Stomach (tissue), 9 donors: ENCODE data around the gene MEGF8. TPM values are rescaled to one million over a fixed set of nuclear protein-coding genes. Genes with fewer than 3 reads are reported as not detected.

Experiments
- DNase-seq, 2 donors: peaks; one replicate each; pipeline versions ENCODE4 v3.0.0 to v3.0.0-alpha.2; 2013 to 2019
- H3K27ac ChIP-seq, 5 donors: fragments of 200-600 bp in 4 of 5; sonication (generic) in 4 of 5; one replicate each; pipeline ENCODE4 v1.5.1; 2013 to 2019; ENCODE audit warnings: mild to moderate bottlenecking in 1 of 5, moderate library complexity in 1 of 5
- H3K27me3 ChIP-seq, 3 donors: fragments of 200-600 bp; sonication (generic); one replicate each; pipeline ENCODE4 v1.5.1; 2017 to 2019; ENCODE audit warnings: mixed run types in 1 of 3
- H3K36me3 ChIP-seq, 4 donors: fragments of 200-600 bp; sonication (generic); 1 replicate in 3 of 4; 2 replicates in 1 of 4; pipeline ENCODE4 v1.5.1; 2016 to 2019
- H3K4me1 ChIP-seq, 4 donors: fragments of 200-600 bp; sonication (generic); one replicate each; pipeline ENCODE4 v1.5.1; 2016 to 2019
- H3K4me3 ChIP-seq, 4 donors: fragments of 200-600 bp; sonication (generic) in 3 of 4; one replicate each; pipeline ENCODE4 v1.5.1; 2016 to 2019; ENCODE audit warnings: mild to moderate bottlenecking in 1 of 4
- H3K9me3 ChIP-seq, 4 donors: fragments of 200-600 bp; sonication (generic); one replicate each; pipeline ENCODE4 v1.5.1; 2016 to 2019
- EP300 ChIP-seq: sonication (generic); formaldehyde crosslinking; IDR thresholded peaks from one replicate; pipeline ENCODE4 v1.6.1; 2017; ENCODE audit warnings: antibody characterized with exemption
- POLR2A ChIP-seq, 4 donors: fragments of 450-650 bp; IDR thresholded peaks; one replicate each; pipeline ENCODE4 v1.6.1; 2016; ENCODE audit warnings: antibody characterized with exemption in 4 of 4, control low read depth in 2 of 4, mild to moderate bottlenecking in 1 of 4, moderate library complexity in 1 of 4
- POLR2AphosphoS5 ChIP-seq, 3 donors: sonication (generic); formaldehyde crosslinking; IDR thresholded peaks; one replicate each; pipeline ENCODE4 v1.6.1; 2016; ENCODE audit warnings: antibody characterized with exemption in 3 of 3
- WGBS, 5 donors: extraction: QIAGEN DNeasy Blood & Tissue Kit in 3 of 5; methylation state at CpG; one replicate each; pipeline versions ENCODE4 v1.1.5 to v1.1.7; 2013 to 2018; 5-methylcytosine and 5-hydroxymethylcytosine counted together
- intact Hi-C: fragments of 100-400 bp; cut with DNase I; formaldehyde crosslinking; loops from one replicate; pipeline ENCODE4 v1.15.1; 2023; ENCODE audit warnings: low total_unique reads
- polyA plus RNA-seq, 3 donors: library from polyadenylated mRNA; stranded (reverse); fragments of 200-250 nt; gene quantifications; one replicate each; pipeline ENCODE4 v1.2.3, GENCODE V29; 2013
- total RNA-seq, 5 donors: library from RNA; depleted of rRNA; stranded (reverse); fragments of >200 nt; gene quantifications; one replicate each; pipeline versions ENCODE4 v1.1.0 to v1.2.3, GENCODE V29; 2014 to 2016
- TF ChIP-seq, protein P1 (sequence below), 7 experiments: fragments of 450-650 bp in 4 of 7; fragments of 200-600 bp in 3 of 7; sonication (generic) in 3 of 7; IDR thresholded peaks; one replicate each; pipeline ENCODE4 v1.5.1; 2016 to 2019; ENCODE audit warnings: antibody characterized with exemption in 7 of 7, control low read depth in 2 of 7, mild to moderate bottlenecking in 1 of 7
- donor health status: healthy with polysubstance abuse.
- donor health status: Bipolar disorder and iron deficiency.
- donor health status: healthy.

Gene MEGF8
- total and polyA plus RNA-seq, 8 donors = 2.6 to 46.3 (median 12.3) TPM

DNA sequence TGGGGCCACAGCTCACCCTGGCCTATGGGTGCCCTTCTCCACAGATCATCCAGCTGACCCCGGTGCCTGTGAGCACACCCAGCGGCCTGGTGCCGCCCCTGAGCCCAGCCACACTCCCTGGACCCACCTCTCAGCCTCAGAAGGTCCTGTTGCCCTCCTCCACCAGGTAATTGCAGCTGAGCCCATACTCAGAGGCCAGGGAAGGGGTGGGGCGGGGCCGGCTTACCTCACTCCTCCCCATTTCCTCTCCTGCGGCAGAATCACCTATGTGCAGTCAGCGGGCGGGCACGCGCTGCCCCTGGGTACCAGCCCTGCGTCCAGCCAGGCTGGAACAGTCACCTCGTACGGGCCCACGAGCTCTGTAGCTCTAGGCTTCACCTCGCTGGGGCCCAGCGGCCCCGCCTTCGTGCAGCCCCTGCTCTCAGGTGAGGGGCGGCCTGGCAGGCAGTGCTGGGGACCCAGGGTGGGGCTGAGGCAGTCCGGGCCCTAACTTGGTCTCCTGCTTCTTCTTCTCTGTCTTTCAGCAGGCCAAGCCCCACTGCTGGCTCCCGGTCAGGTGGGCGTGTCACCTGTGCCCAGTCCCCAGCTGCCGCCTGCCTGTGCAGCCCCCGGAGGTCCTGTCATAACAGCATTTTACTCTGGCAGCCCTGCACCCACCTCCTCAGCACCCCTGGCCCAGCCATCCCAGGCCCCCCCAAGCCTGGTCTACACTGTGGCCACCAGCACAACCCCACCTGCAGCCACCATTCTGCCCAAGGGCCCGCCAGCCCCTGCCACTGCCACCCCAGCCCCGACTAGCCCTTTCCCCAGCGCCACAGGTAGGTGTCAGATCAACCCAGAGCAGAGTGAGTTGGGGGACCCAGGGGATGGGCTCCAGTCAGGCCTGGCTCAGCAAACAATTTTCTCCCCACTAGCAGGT, 33.1 kb upstream of the MEGF8 start:
- WGBS, 5 donors = 70 to 84% (median 77%) methylated on average over 20 to 27 of the region's 27 CpGs
- Histone ChIP-seq H3K9me3 (no peaks in the 10 kb centered on the region), H3K27ac (peak overlapping the region in 3 of 5 donors; percentile 24 to 53 (median 26)), H3K27me3 (no peaks in the 10 kb centered on the region), H3K36me3 (peaks cover 72 to 95% (median 82%) of the 10 kb centered on the region in 4 donors), H3K4me3 (no peak overlapping the region), H3K4me1 (peaks cover 0 to 50% (median 20%) of the 10 kb centered on the region in 4 donors)
- TF ChIP-seq, protein P1, sequence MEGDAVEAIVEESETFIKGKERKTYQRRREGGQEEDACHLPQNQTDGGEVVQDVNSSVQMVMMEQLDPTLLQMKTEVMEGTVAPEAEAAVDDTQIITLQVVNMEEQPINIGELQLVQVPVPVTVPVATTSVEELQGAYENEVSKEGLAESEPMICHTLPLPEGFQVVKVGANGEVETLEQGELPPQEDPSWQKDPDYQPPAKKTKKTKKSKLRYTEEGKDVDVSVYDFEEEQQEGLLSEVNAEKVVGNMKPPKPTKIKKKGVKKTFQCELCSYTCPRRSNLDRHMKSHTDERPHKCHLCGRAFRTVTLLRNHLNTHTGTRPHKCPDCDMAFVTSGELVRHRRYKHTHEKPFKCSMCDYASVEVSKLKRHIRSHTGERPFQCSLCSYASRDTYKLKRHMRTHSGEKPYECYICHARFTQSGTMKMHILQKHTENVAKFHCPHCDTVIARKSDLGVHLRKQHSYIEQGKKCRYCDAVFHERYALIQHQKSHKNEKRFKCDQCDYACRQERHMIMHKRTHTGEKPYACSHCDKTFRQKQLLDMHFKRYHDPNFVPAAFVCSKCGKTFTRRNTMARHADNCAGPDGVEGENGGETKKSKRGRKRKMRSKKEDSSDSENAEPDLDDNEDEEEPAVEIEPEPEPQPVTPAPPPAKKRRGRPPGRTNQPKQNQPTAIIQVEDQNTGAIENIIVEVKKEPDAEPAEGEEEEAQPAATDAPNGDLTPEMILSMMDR (IDR thresholded peaks at IDR 0.05) = no peak
- TF ChIP-seq POLR2A (IDR thresholded peaks at IDR 0.05) (no peak), EP300 (no peak), POLR2AphosphoS5 (IDR thresholded peaks at IDR 0.05) (no peak)
- DNase-seq = peak in 1 of 2 donors; percentile 85
- intact Hi-C loops = no loop called here

DNA sequence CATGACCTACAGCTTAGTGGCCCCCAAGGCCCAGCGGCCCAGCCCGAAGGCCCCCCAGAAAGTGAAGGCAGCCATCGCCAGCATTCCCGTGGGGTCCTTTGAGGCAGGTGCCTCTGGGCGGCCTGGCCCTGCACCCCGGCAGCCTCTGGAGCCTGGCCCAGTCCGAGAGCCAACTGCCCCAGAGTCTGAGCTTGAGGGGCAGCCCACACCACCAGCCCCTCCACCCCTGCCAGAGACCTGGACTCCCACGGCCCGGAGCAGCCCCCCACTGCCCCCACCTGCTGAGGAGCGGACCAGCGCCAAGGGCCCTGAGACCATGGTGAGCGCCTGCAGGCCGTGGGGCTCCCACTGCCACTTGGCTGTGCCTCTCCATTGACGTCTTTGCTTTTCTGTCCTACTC, 32.5 kb upstream of the MEGF8 start:
- intact Hi-C loops = no loop called here
- Histone ChIP-seq H3K36me3 (peaks cover 65 to 88% (median 75%) of the 10 kb centered on the region in 4 donors), H3K4me3 (no peak overlapping the region)

DNA sequence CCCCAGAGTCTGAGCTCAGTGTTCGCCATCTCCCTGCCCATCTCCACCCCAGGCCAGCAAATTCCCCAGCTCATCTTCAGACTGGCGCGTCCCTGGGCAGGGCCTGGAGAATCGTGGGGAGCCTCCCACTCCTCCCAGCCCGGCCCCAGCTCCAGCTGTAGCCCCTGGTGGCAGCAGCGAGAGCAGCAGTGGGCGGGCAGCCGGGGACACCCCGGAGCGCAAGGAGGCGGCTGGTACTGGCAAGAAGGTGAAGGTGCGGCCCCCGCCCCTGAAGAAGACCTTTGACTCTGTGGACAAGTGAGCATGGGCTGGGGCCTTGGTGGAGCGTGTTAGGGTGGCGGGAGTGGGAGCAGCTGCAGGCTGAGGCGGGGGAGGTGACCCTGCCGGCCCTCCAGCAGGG, 31.9 kb upstream of the MEGF8 start:
- no peaks in the 10 kb centered on the region for H3K9me3 ChIP-seq
- TF ChIP-seq POLR2AphosphoS5 (IDR thresholded peaks at IDR 0.05) (no peak), EP300 (no peak), POLR2A (IDR thresholded peaks at IDR 0.05) (no peak)
- TF ChIP-seq, protein P1 (IDR thresholded peaks at IDR 0.05) = no peak
- no peak overlapping the region for H3K4me3 ChIP-seq
- H3K27ac ChIP-seq = no peak overlapping the region
- H3K4me1 ChIP-seq = peaks cover 0 to 44% (median 22%) of the 10 kb centered on the region in 4 donors
- no peak for DNase-seq
- intact Hi-C loops = no loop called here
- 83 to 96% (median 86%) methylated on average over 4 to 17 of the region's 17 CpGs for WGBS, 5 donors
- no peaks in the 10 kb centered on the region for H3K27me3 ChIP-seq
- H3K36me3 ChIP-seq = peaks cover 59 to 83% (median 69%) of the 10 kb centered on the region in 4 donors

More for the DNA sequence above, 32.5 kb upstream of the MEGF8 start:
- TF ChIP-seq EP300 (no peak), POLR2AphosphoS5 (IDR thresholded peaks at IDR 0.05) (no peak), POLR2A (IDR thresholded peaks at IDR 0.05) (no peak)
- TF ChIP-seq, protein P1 (IDR thresholded peaks at IDR 0.05) = no peak
- peaks cover 0 to 44% (median 20%) of the 10 kb centered on the region in 4 donors for H3K4me1 ChIP-seq
- H3K9me3 ChIP-seq = no peaks in the 10 kb centered on the region
- DNase-seq = no peak
- H3K27ac ChIP-seq = no peak overlapping the region
- no peaks in the 10 kb centered on the region for H3K27me3 ChIP-seq
- WGBS, 5 donors = 80 to 94% (median 91%) methylated on average over 1 to 14 of the region's 14 CpGs

DNA sequence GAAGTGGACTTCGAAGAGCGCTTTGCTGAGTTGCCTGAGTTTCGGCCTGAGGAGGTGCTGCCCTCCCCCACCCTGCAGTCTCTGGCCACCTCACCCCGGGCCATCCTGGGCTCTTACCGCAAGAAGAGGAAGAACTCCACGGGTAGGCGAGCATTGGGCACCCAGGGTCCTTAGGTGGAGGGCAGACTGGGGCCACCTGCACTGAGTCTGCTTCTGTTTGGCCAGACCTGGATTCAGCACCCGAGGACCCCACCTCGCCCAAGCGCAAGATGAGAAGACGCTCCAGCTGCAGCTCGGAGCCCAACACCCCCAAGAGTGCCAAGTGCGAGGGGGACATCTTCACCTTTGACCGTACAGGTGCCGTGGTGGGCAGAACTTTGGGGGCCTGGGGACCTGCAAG, 31.5 kb upstream of the MEGF8 start:
- Histone ChIP-seq H3K4me1 (peaks cover 0 to 44% (median 22%) of the 10 kb centered on the region in 4 donors), H3K27ac (no peak overlapping the region), H3K4me3 (no peak overlapping the region), H3K9me3 (no peaks in the 10 kb centered on the region), H3K36me3 (peaks cover 55 to 78% (median 65%) of the 10 kb centered on the region in 4 donors), H3K27me3 (no peaks in the 10 kb centered on the region)
- DNase-seq = no peak
- intact Hi-C loops = no loop called here
- WGBS, 5 donors = 90 to 95% (median 93%) methylated on average over 10 to 15 of the region's 15 CpGs
- TF ChIP-seq, protein P1 (IDR thresholded peaks at IDR 0.05) = no peak
- no peak for TF ChIP-seq POLR2AphosphoS5 (IDR thresholded peaks at IDR 0.05)
- no peak for TF ChIP-seq POLR2A (IDR thresholded peaks at IDR 0.05)
- no peak for TF ChIP-seq EP300
